Eye (tissue), 1 donor: ENCODE measurements around the gene SORD.
"Not testable (repeated sequence)": the region's sequence is repeated elsewhere in the genome, so short reads cannot be mapped to it uniquely, and the experiment has no call there.

Experiments used
- DNase-seq: peaks from one replicate; pipeline ENCODE4 v3.0.0-alpha.2; 2015

Gene SORD

GRCh38 chr15:45022871-45023658 lies at the start of gene SORD:
Gene SORD, plus strand, starts transcription at chr15:45023195. Its CDS starts 89 bp downstream, at chr15:45023284.
- DNase-seq, result peak; percentile 97

- not testable (repeated sequence) for DNase-seq
These were observed 46.8 kb upstream of the SORD start for GRCh38 chr15:44976183-44976582.

GRCh38 chr15:44977781-44978180 lies 45.2 kb upstream of the SORD start:
- DNase-seq, result not testable (repeated sequence)

GRCh38 chr15:44979617-44980339 lies 43.2 kb upstream of the SORD start:
- DNase-seq, result not testable (repeated sequence)

GRCh38 chr15:44984144-44984543 lies 38.9 kb upstream of the SORD start:
- DNase-seq, result not testable (repeated sequence)

- DNase-seq, result not testable (repeated sequence)
These were observed 36.5 kb upstream of the SORD start for GRCh38 chr15:44986346-44987055.

- not testable (repeated sequence) for DNase-seq
These were observed 35.3 kb upstream of the SORD start for GRCh38 chr15:44987711-44988110.

- not testable (repeated sequence) for DNase-seq
These were observed 34.7 kb upstream of the SORD start for GRCh38 chr15:44988184-44988869.

GRCh38 chr15:44988870-44989219 lies 34.1 kb upstream of the SORD start:
- not testable (repeated sequence) for DNase-seq

GRCh38 chr15:44997632-44998031 lies 25.4 kb upstream of the SORD start:
- DNase-seq, result not testable (repeated sequence)

GRCh38 chr15:44999105-44999504 lies 23.9 kb upstream of the SORD start:
- DNase-seq, result no peak

- not testable (repeated sequence) for DNase-seq
These were observed 21.8 kb upstream of the SORD start for GRCh38 chr15:45001180-45001579.

GRCh38 chr15:45003731-45004410 lies 19.1 kb upstream of the SORD start:
- DNase-seq, result not testable (repeated sequence)

GRCh38 chr15:45004590-45005175 lies 18.3 kb upstream of the SORD start:
- DNase-seq, result not testable (repeated sequence)

- no peak for DNase-seq
These were observed 13.9 kb upstream of the SORD start for GRCh38 chr15:45009046-45009445.

- DNase-seq, result not testable (repeated sequence)
These were observed 7.9 kb upstream of the SORD start for GRCh38 chr15:45015114-45015513.

- not testable (repeated sequence) for DNase-seq
These were observed 2.6 kb upstream of the SORD start for GRCh38 chr15:45020222-45020900.

- DNase-seq, result not testable (repeated sequence)
These were observed 2.1 kb upstream of the SORD start for GRCh38 chr15:45020901-45021259.

GRCh38 chr15:45021348-45021747 lies 1.6 kb upstream of the SORD start:
- DNase-seq, result no peak

- no peak for DNase-seq
These were observed 747 bp downstream of the SORD start for GRCh38 chr15:45023659-45024225.

- not testable (repeated sequence) for DNase-seq
These were observed 1.7 kb downstream of the SORD start for GRCh38 chr15:45024649-45025048.
